H9 (cell line): Measurements from ENCODE around the gene HSPB2. TPM values are rescaled to one million over a fixed set of nuclear protein-coding genes. Genes with fewer than 3 reads are reported as not detected.

Experiments used
- DNase-seq: peaks from one replicate; pipeline ENCODE4 v3.0.0-alpha.2; 2017
- H2AFZ ChIP-seq: one replicate; pipeline ENCODE4 v1.6.1; 2013; ENCODE audit warnings: mild to moderate bottlenecking, low read length, control low read depth, moderate library complexity
- H2AK5ac ChIP-seq: 2 replicates; pipeline ENCODE4 v1.6.1; 2013; ENCODE audit warnings: low read length, control low read depth, mixed read lengths; ENCODE audit not compliant: insufficient read length
- H2BK120ac ChIP-seq: one replicate; pipeline ENCODE4 v1.6.1; 2013; ENCODE audit warnings: low read depth, mild to moderate bottlenecking, low read length, control low read depth, inconsistent platforms; ENCODE audit not compliant: poor library complexity, severe bottlenecking
- H2BK12ac ChIP-seq: 2 replicates; pipeline ENCODE4 v1.6.1; 2013; ENCODE audit warnings: low read length, control low read depth, mixed read lengths, low read depth; ENCODE audit not compliant: insufficient read length
- H2BK15ac ChIP-seq: 2 replicates; pipeline ENCODE4 v1.6.1; 2013; ENCODE audit warnings: low read depth, low read length, control low read depth
- H2BK20ac ChIP-seq: one replicate; pipeline ENCODE4 v1.6.1; 2013; ENCODE audit warnings: low read depth, mild to moderate bottlenecking, low read length, control low read depth, inconsistent platforms; ENCODE audit not compliant: poor library complexity, severe bottlenecking
- H2BK5ac ChIP-seq: 2 replicates; pipeline ENCODE4 v1.6.1; 2013; ENCODE audit warnings: low read length, control low read depth, mixed read lengths; ENCODE audit not compliant: insufficient read length
- H3K14ac ChIP-seq: 2 replicates; pipeline ENCODE4 v1.6.1; 2013; ENCODE audit warnings: low read length, control low read depth; ENCODE audit not compliant: insufficient read depth
- H3K18ac ChIP-seq: 2 replicates; pipeline ENCODE4 v1.6.1; 2013; ENCODE audit warnings: low read depth, mild to moderate bottlenecking, mixed read lengths, low read length, control low read depth; ENCODE audit not compliant: insufficient read length
- H3K23ac ChIP-seq: 2 replicates; pipeline ENCODE4 v1.6.1; 2013; ENCODE audit warnings: low read length, control low read depth, mixed read lengths, low read depth; ENCODE audit not compliant: insufficient read length
- H3K23me2 ChIP-seq: 2 replicates; pipeline ENCODE4 v1.6.1; 2013; ENCODE audit warnings: low read depth, mild to moderate bottlenecking, mixed read lengths, low read length, control low read depth; ENCODE audit not compliant: insufficient read length, poor library complexity, severe bottlenecking
- H3K27ac ChIP-seq: 2 replicates; pipeline ENCODE4 v1.5.1; 2013; ENCODE audit warnings: low read length, control low read depth, mixed read lengths, low read depth; ENCODE audit not compliant: insufficient read length
- H3K27me3 ChIP-seq: 2 replicates; pipeline ENCODE4 v1.6.1; 2013; ENCODE audit warnings: low read length, control low read depth, inconsistent platforms; ENCODE audit not compliant: insufficient read depth
- H3K4ac ChIP-seq: 2 replicates; pipeline ENCODE4 v1.6.1; 2013; ENCODE audit warnings: low read depth, mild to moderate bottlenecking, control low read depth, inconsistent platforms, low read length, moderate library complexity
- H3K4me1 ChIP-seq: 2 replicates; pipeline ENCODE4 v1.6.1; 2013; ENCODE audit warnings: low read length, control low read depth, inconsistent platforms; ENCODE audit not compliant: insufficient read depth
- H3K4me2 ChIP-seq: 2 replicates; pipeline ENCODE4 v1.6.1; 2013; ENCODE audit warnings: low read length, control low read depth, mixed read lengths; ENCODE audit not compliant: insufficient read length, insufficient read depth
- H3K56ac ChIP-seq: 2 replicates; pipeline ENCODE4 v1.6.1; 2013; ENCODE audit warnings: low read depth, mild to moderate bottlenecking, mixed read lengths, low read length, control low read depth; ENCODE audit not compliant: insufficient read length
- H3K79me1 ChIP-seq: 2 replicates; pipeline ENCODE4 v1.6.1; 2013; ENCODE audit warnings: low read depth, mild to moderate bottlenecking, moderate library complexity, low read length, control low read depth, inconsistent platforms; ENCODE audit not compliant: insufficient read depth, poor library complexity, severe bottlenecking
- H3K79me2 ChIP-seq: 2 replicates; pipeline ENCODE4 v1.6.1; 2013; ENCODE audit warnings: low read length, control low read depth, inconsistent platforms; ENCODE audit not compliant: insufficient read depth
- H3K9ac ChIP-seq: 2 replicates; pipeline ENCODE4 v1.6.1; 2013; ENCODE audit warnings: low read length, control low read depth, mixed read lengths; ENCODE audit not compliant: insufficient read length; ENCODE audit errors: extremely low read depth
- H3K9me3 ChIP-seq: one replicate; pipeline ENCODE4 v1.6.1; 2013; ENCODE audit warnings: low read depth, low read length, inconsistent platforms; ENCODE audit not compliant: control insufficient read depth
- H3T11ph ChIP-seq: one replicate; pipeline ENCODE4 v1.6.1; 2013; ENCODE audit warnings: mild to moderate bottlenecking, low read length, control low read depth, inconsistent platforms
- H4K20me1 ChIP-seq: one replicate; pipeline ENCODE4 v1.6.1; 2013; ENCODE audit not compliant: control insufficient read depth, insufficient read length, insufficient read depth
- H4K5ac ChIP-seq: 2 replicates; pipeline ENCODE4 v1.6.1; 2013; ENCODE audit warnings: low read depth, mild to moderate bottlenecking, mixed read lengths, low read length, control low read depth; ENCODE audit not compliant: insufficient read length
- H4K8ac ChIP-seq: replicated peaks from 2 replicates; pipeline ENCODE4 v1.6.1; 2013; ENCODE audit warnings: low read length, control low read depth, mixed read lengths, low read depth; ENCODE audit not compliant: insufficient read length
- H4K91ac ChIP-seq: 2 replicates; pipeline ENCODE4 v1.6.1; 2013; ENCODE audit warnings: low read depth, mild to moderate bottlenecking, moderate library complexity, mixed read lengths, low read length, control low read depth; ENCODE audit not compliant: insufficient read length
- H3K27ac Mint-ChIP-seq, 3 experiments: 2 replicates in 2 of 3; 3 replicates in 1 of 3; pipeline ENCODE4 v1.8.0; 2020 to 2021; ENCODE audit warnings: mixed read lengths in 3 of 3, mild to moderate bottlenecking in 1 of 3, moderate library complexity in 1 of 3
- H3K27me3 Mint-ChIP-seq: 2 replicates; pipeline ENCODE4 v1.8.0; 2021; ENCODE audit warnings: low read depth, mild to moderate bottlenecking, moderate library complexity, mixed read lengths
- H3K36me3 Mint-ChIP-seq, 3 experiments: 2 replicates in 2 of 3; 3 replicates in 1 of 3; pipeline ENCODE4 v1.8.0; 2020 to 2021; ENCODE audit warnings: low read depth in 3 of 3, mixed read lengths in 3 of 3; ENCODE audit not compliant: insufficient read depth in 1 of 3
- H3K4me1 Mint-ChIP-seq, 2 experiments: 2 replicates each; pipeline ENCODE4 v1.8.0; 2020; ENCODE audit warnings: mixed read lengths in 2 of 2
- H3K4me3 Mint-ChIP-seq, 2 experiments: 2 replicates in 1 of 2; 3 replicates in 1 of 2; pipeline ENCODE4 v1.8.0; 2020 to 2021; ENCODE audit warnings: mild to moderate bottlenecking in 2 of 2, mixed read lengths in 2 of 2, moderate library complexity in 1 of 2
- H3K9me3 Mint-ChIP-seq, 2 experiments: 2 replicates in 1 of 2; 3 replicates in 1 of 2; pipeline ENCODE4 v1.8.0; 2020; ENCODE audit warnings: mild to moderate bottlenecking in 2 of 2, mixed read lengths in 2 of 2, moderate library complexity in 1 of 2
- WGBS: extraction: QIAGEN DNeasy Blood & Tissue Kit; methylation state at CpG from one replicate; pipeline ENCODE4 v1.1.7; 2013; ENCODE audit warnings: missing lambda C conversion rate, low lambda C conversion rate, mixed read lengths; ENCODE audit not compliant: insufficient read length; ENCODE audit errors: extremely low coverage; 5-methylcytosine and 5-hydroxymethylcytosine counted together
- total RNA-seq: library from RNA; stranded (reverse); gene quantifications from 2 replicates; pipeline ENCODE4 v1.2.1, GENCODE V29; 2021
- TF ChIP-seq, protein P1 (sequence below): fragments of 200-600 bp; sonication (generic); conservative IDR thresholded peaks from 3 replicates; pipeline ENCODE4 v1.8.0; 2021; ENCODE audit warnings: antibody characterized with exemption, mild to moderate bottlenecking

Gene HSPB2
- total RNA-seq, 1 experiment from 2014 or later = 0.22 TPM

GRCh38 chr11:111936040-111936540 is 23.6 kb downstream of the HSPB2 start:
- Mint-ChIP-seq H3K9me3 (no peaks in the 10 kb centered on the region), H3K4me1 (peaks cover 33 to 42% of the 10 kb centered on the region in 2 experiments), H3K36me3 (no peaks in the 10 kb centered on the region), H3K27ac (no peak overlapping the region), H3K4me3 (peak overlapping the region; percentile 78 to 81; a peak in 4 of 5 replicates), H3K27me3 (peaks cover 1% of the 10 kb centered on the region; the same call in 1 of the 2 replicates)
- Histone ChIP-seq H4K5ac (no peak overlapping the region), H3K9ac (no peak overlapping the region), H3K14ac (no peak overlapping the region), H4K91ac (no peak overlapping the region), H3K18ac (no peak overlapping the region), H3K4me1 (peaks cover 5% of the 10 kb centered on the region; the same call in 1 of the 2 replicates), H3K27ac (no peak overlapping the region), H2AFZ (no peak overlapping the region), H3K79me1 (no peaks in the 10 kb centered on the region), H4K20me1 (no peaks in the 10 kb centered on the region), H3T11ph (no peak overlapping the region), H3K9me3 (no peaks in the 10 kb centered on the region), H2BK120ac (no peak overlapping the region), H3K23me2 (peaks cover 5% of the 10 kb centered on the region), H2BK20ac (no peak overlapping the region), H2AK5ac (no peak overlapping the region), H4K8ac (no peak overlapping the region), H2BK12ac (no peak overlapping the region), H3K23ac (no peak overlapping the region), H2BK5ac (no peak overlapping the region), H3K56ac (no peak overlapping the region), H3K27me3 (no peaks in the 10 kb centered on the region), H2BK15ac (no peak overlapping the region), H3K4me2 (peak overlapping the region; percentile 30), H3K4ac (no peak overlapping the region), H3K79me2 (no peaks in the 10 kb centered on the region; the same call in 1 of the 2 replicates)
- DNase-seq = no peak
- TF ChIP-seq, protein P1, sequence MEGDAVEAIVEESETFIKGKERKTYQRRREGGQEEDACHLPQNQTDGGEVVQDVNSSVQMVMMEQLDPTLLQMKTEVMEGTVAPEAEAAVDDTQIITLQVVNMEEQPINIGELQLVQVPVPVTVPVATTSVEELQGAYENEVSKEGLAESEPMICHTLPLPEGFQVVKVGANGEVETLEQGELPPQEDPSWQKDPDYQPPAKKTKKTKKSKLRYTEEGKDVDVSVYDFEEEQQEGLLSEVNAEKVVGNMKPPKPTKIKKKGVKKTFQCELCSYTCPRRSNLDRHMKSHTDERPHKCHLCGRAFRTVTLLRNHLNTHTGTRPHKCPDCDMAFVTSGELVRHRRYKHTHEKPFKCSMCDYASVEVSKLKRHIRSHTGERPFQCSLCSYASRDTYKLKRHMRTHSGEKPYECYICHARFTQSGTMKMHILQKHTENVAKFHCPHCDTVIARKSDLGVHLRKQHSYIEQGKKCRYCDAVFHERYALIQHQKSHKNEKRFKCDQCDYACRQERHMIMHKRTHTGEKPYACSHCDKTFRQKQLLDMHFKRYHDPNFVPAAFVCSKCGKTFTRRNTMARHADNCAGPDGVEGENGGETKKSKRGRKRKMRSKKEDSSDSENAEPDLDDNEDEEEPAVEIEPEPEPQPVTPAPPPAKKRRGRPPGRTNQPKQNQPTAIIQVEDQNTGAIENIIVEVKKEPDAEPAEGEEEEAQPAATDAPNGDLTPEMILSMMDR = no peak
- WGBS = no CpG with 5 or more reads among the region's 3 CpGs
